Activated CD8-positive, alpha-beta memory T cell treated with anti-CD3 and anti-CD28 coated beads for 36 hours (primary cell): ENCODE data around the gene RWDD2A. TPM values are rescaled to one million over a fixed set of nuclear protein-coding genes. Genes with fewer than 3 reads are reported as not detected.

ENCODE experiments used
- total RNA-seq, 2 experiments: library from RNA; stranded (reverse); gene quantifications; one replicate each; pipeline ENCODE4 v1.2.3, GENCODE V29; 2021

The RWDD2A gene
- total RNA-seq, 2 experiments from 2014 or later: 1.6 TPM

Other genes with a start within 250 kb of the RWDD2A start
- 10 to 100 TPM in 1 of 2 experiments, 1 to 10 TPM in 1; 8.0 to 11.2 TPM for gene UBE3D, start 127.5 kb upstream of the RWDD2A start, total RNA-seq
- 1 to 10 TPM; 7.3 to 8.0 TPM for gene DOP1A, start 125.7 kb upstream of the RWDD2A start, total RNA-seq
- gene PGM3, start 92 bp upstream of the RWDD2A start, total RNA-seq: 10 to 100 TPM; 19.8 to 21.7 TPM
- gene ME1, start 237.7 kb downstream of the RWDD2A start, total RNA-seq: under 1 TPM; 0.34 to 0.44 TPM